ENCODE data around the gene TAB2. TPM values are rescaled to one million over a fixed set of nuclear protein-coding genes. Genes with fewer than 3 reads are reported as not detected.

TAB2 gene
- total RNA-seq, 4 donors from 2014 or later = 43.6 to 89.9 (median 64.7) TPM

GRCh38 chr6:149331043-149331807 is 13.7 kb downstream of the TAB2 start:
- Histone ChIP-seq H3K9me3 (no peaks in the 10 kb centered on the region), H3K27me3 (no peaks in the 10 kb centered on the region), H3K27ac (no peak overlapping the region), H3K4me3 (no peak overlapping the region), H3K36me3 (no peaks in the 10 kb centered on the region), H3K4me1 (peaks cover 17 to 96% (median 62%) of the 10 kb centered on the region in 4 donors)
- in situ Hi-C loops (cut with MboI; ENCODE audit: low pct_ligation_motif_present in 1 of 4, low pct_unique_long_range_greater_than_20kb in 1 of 4, low sequenced_read_pairs in 3 of 4) = no loop called here
- WGBS, 2 donors (ENCODE audit: low coverage in 1 of 2) = 83 to 86% methylated on average over 2 of the region's 2 CpGs
- intact Hi-C loops (cut with DNase I; ENCODE audit: low total_unique reads) = no loop called here
- no peak for DNase-seq
- no peak for TF ChIP-seq EP300 (IDR thresholded peaks at IDR 0.05; ENCODE audit: low read depth)
- TF ChIP-seq POLR2A (IDR thresholded peaks at IDR 0.05) = no peak
- no peak for TF ChIP-seq POLR2AphosphoS5 (IDR thresholded peaks at IDR 0.05)
- no peak for TF ChIP-seq CTCF (IDR thresholded peaks at IDR 0.05)

GRCh38 chr6:149331871-149332270 is 14.4 kb downstream of the TAB2 start:
- Histone ChIP-seq H3K36me3 (no peaks in the 10 kb centered on the region), H3K9me3 (no peaks in the 10 kb centered on the region), H3K4me1 (peaks cover 24 to 96% (median 64%) of the 10 kb centered on the region in 4 donors), H3K27me3 (no peaks in the 10 kb centered on the region), H3K4me3 (no peak overlapping the region), H3K27ac (no peak overlapping the region)
- no peak for TF ChIP-seq CTCF (IDR thresholded peaks at IDR 0.05)
- TF ChIP-seq EP300 (IDR thresholded peaks at IDR 0.05; ENCODE audit: low read depth) = no peak
- no peak for TF ChIP-seq POLR2A (IDR thresholded peaks at IDR 0.05)
- TF ChIP-seq POLR2AphosphoS5 (IDR thresholded peaks at IDR 0.05) = no peak
- intact Hi-C loops (cut with DNase I; ENCODE audit: low total_unique reads) (no loop called here), in situ Hi-C loops (cut with MboI; ENCODE audit: low pct_ligation_motif_present in 1 of 4, low pct_unique_long_range_greater_than_20kb in 1 of 4, low sequenced_read_pairs in 3 of 4) (no loop called here)
- DNase-seq = no peak
- 85 to 86% methylated on average over 2 of the region's 2 CpGs for WGBS, 2 donors (ENCODE audit: low coverage in 1 of 2)

- Histone ChIP-seq H3K4me3 (no peak overlapping the region), H3K27ac (no peak overlapping the region), H3K4me1 (peaks cover 25 to 96% (median 65%) of the 10 kb centered on the region in 4 donors), H3K27me3 (no peaks in the 10 kb centered on the region), H3K36me3 (no peaks in the 10 kb centered on the region), H3K9me3 (no peaks in the 10 kb centered on the region)
- in situ Hi-C loops (cut with MboI; ENCODE audit: low pct_ligation_motif_present in 1 of 4, low pct_unique_long_range_greater_than_20kb in 1 of 4, low sequenced_read_pairs in 3 of 4) (no loop called here), intact Hi-C loops (cut with DNase I; ENCODE audit: low total_unique reads) (no loop called here)
- no peak for TF ChIP-seq EP300 (IDR thresholded peaks at IDR 0.05; ENCODE audit: low read depth)
- no peak for TF ChIP-seq POLR2AphosphoS5 (IDR thresholded peaks at IDR 0.05)
- TF ChIP-seq CTCF (IDR thresholded peaks at IDR 0.05) = no peak
- DNase-seq = no peak
- 44 to 49% methylated on average over 5 of the region's 5 CpGs for WGBS, 2 donors (ENCODE audit: low coverage in 1 of 2)
These were observed 15.2 kb downstream of the TAB2 start for GRCh38 chr6:149332602-149333265.

- Histone ChIP-seq H3K27ac (no peak overlapping the region), H3K9me3 (no peaks in the 10 kb centered on the region), H3K27me3 (no peaks in the 10 kb centered on the region), H3K4me3 (no peak overlapping the region), H3K4me1 (peaks cover 25 to 95% (median 65%) of the 10 kb centered on the region in 4 donors), H3K36me3 (no peaks in the 10 kb centered on the region)
- in situ Hi-C loops (cut with MboI; ENCODE audit: low pct_ligation_motif_present in 1 of 4, low pct_unique_long_range_greater_than_20kb in 1 of 4, low sequenced_read_pairs in 3 of 4) = no loop called here
- TF ChIP-seq CTCF (IDR thresholded peaks at IDR 0.05) = no peak
- no peak for TF ChIP-seq POLR2A (IDR thresholded peaks at IDR 0.05)
- TF ChIP-seq EP300 (IDR thresholded peaks at IDR 0.05; ENCODE audit: low read depth) = no peak
- TF ChIP-seq POLR2AphosphoS5 (IDR thresholded peaks at IDR 0.05) = no peak
- 62 to 66% methylated on average over 4 of the region's 4 CpGs for WGBS, 2 donors (ENCODE audit: low coverage in 1 of 2)
- no peak for DNase-seq
- intact Hi-C loops (cut with DNase I; ENCODE audit: low total_unique reads) = no loop called here
These were observed 15.7 kb downstream of the TAB2 start for GRCh38 chr6:149333266-149333620.
